ENCODE results near the gene OR52A5.

Gene OR52A5

GRCh38 chr11:5117588-5117987, 20.6 kb downstream of the OR52A5 start:
- no peak for DNase-seq

- no peak for DNase-seq
Measured at GRCh38 chr11:5115339-5115738, 22.8 kb downstream of the OR52A5 start.

- DNase-seq: no peak
Measured at GRCh38 chr11:5107285-5107684, 30.9 kb downstream of the OR52A5 start.

GRCh38 chr11:5103066-5103465, 35.1 kb downstream of the OR52A5 start:
- DNase-seq: no peak

- no peak for DNase-seq
Measured at GRCh38 chr11:5102246-5102645, 35.9 kb downstream of the OR52A5 start.

GRCh38 chr11:5096011-5096410, 42.1 kb downstream of the OR52A5 start:
- no peak for DNase-seq

GRCh38 chr11:5092821-5093585, 45.2 kb downstream of the OR52A5 start:
- DNase-seq: no peak

GRCh38 chr11:5090668-5091067, 47.5 kb downstream of the OR52A5 start:
- DNase-seq: no peak

- DNase-seq: no peak
Measured at GRCh38 chr11:5088556-5088955, 49.6 kb downstream of the OR52A5 start.

- DNase-seq: no peak
Measured at GRCh38 chr11:5083602-5084001, 54.6 kb downstream of the OR52A5 start.

GRCh38 chr11:5081405-5081804, 56.8 kb downstream of the OR52A5 start:
- DNase-seq: no peak

Data from amygdala (tissue), 56 donors.